ENCODE data around the gene ARID4B.

Gene ARID4B

GRCh38 chr1:235131961-235132360 lies 196.0 kb downstream of the ARID4B start:
- Mint-ChIP-seq H3K4me3 (no peak overlapping the region), H3K27ac (no peak overlapping the region), H3K9me3 (no peaks in the 10 kb centered on the region), H3K4me1 (peaks cover 9% of the 10 kb centered on the region), H3K36me3 (peaks cover 19% of the 10 kb centered on the region), H3K27me3 (no peaks in the 10 kb centered on the region)

DNA sequence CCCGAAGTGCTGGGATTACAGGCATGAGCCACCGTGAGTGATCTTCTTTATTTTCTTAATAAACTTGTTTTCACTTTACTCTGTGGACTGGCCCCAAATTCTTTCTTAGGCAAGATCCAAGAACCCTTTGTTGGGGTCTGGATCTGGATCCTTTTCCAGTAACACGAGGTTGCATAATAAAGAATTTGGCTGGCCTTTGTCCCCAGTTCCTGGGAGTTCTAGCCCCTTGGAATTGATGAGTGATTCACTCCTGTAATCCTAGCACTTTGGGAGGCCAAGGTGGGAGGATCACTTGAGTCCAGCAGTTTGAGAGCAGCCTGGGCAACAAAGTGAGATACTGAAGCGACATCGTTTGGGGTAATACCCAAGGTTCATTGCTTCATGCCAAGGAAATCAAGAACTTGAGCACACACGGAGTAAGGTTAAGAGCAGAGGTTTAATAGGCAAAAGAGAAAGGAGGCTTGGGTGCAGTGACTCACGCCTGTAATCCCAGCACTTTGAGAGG lies 197.2 kb downstream of the ARID4B start:
- Mint-ChIP-seq H3K4me3 (peak overlapping the region; percentile 11), H3K36me3 (peaks cover 19% of the 10 kb centered on the region), H3K4me1 (peaks cover 21% of the 10 kb centered on the region), H3K27me3 (no peaks in the 10 kb centered on the region), H3K27ac (peak overlapping the region; percentile 42), H3K9me3 (no peaks in the 10 kb centered on the region)

- no peaks in the 10 kb centered on the region for H3K9me3 Mint-ChIP-seq
- peak overlapping the region; percentile 79 for H3K27ac Mint-ChIP-seq
- H3K4me1 Mint-ChIP-seq, result peaks cover 26% of the 10 kb centered on the region
- H3K36me3 Mint-ChIP-seq, result peaks cover 20% of the 10 kb centered on the region
- H3K27me3 Mint-ChIP-seq, result no peaks in the 10 kb centered on the region
- H3K4me3 Mint-ChIP-seq, result peak overlapping the region; percentile 99
Observed at GRCh38 chr1:235129774-235130570, 198.0 kb downstream of the ARID4B start.

DNA sequence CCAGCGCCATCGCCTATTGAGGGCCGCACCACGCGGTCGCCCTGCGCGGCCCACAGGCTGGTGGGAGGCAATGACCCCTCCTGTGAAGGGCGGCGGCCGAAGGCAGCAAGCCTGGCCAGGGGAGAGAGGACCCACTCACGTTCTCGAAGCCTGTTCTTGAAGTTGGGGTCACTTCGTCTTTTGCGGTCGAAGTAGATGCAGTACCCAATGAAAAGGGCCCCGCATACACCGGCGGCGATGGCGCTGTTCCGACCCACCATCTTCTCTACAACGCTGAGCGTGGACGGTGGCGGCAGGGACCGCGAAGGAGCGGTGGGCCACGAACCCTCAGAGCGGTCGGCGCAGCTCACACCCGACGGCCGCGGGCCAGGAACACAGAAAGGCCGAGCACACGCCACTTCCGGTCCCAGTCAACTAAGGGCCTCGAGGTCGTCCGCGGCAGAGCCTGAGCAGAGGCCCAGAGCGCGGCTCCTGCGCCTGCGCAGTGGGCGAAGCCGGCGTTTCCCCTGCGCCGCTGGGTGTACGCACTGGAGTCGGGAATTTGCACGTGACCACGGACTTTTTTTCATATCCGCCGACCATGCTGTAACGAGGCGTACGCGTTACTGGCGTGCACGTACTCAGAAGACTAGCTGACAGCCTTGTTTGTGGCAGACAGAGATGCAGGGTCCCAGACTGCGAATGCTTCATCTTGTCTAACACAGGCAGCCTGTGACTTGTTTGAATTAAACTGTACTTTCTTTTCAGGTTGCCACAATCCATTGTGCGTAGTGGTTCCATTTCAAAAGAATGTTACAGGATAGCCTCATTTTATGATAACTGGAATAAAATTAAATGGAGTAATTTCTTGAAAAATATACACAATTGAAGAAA lies 199.3 kb downstream of the ARID4B start, which contains the start of gene TOMM20:
TSS of gene TOMM20 (minus strand) at position 382 of the 873 bp plus-strand sequence. CDS start at position 260, 122 bp downstream.
- H3K4me3 Mint-ChIP-seq, result peak within 1 kb of the TSS; percentile 99
- peak within 1 kb of the TSS; percentile 99 for H3K27ac Mint-ChIP-seq
- peaks cover 37% of the 10 kb centered on the region for H3K4me1 Mint-ChIP-seq
- H3K27me3 Mint-ChIP-seq, result no peaks in the 10 kb centered on the region
- H3K9me3 Mint-ChIP-seq, result no peaks in the 10 kb centered on the region
- H3K36me3 Mint-ChIP-seq, result peaks cover 22% of the 10 kb centered on the region

DNA sequence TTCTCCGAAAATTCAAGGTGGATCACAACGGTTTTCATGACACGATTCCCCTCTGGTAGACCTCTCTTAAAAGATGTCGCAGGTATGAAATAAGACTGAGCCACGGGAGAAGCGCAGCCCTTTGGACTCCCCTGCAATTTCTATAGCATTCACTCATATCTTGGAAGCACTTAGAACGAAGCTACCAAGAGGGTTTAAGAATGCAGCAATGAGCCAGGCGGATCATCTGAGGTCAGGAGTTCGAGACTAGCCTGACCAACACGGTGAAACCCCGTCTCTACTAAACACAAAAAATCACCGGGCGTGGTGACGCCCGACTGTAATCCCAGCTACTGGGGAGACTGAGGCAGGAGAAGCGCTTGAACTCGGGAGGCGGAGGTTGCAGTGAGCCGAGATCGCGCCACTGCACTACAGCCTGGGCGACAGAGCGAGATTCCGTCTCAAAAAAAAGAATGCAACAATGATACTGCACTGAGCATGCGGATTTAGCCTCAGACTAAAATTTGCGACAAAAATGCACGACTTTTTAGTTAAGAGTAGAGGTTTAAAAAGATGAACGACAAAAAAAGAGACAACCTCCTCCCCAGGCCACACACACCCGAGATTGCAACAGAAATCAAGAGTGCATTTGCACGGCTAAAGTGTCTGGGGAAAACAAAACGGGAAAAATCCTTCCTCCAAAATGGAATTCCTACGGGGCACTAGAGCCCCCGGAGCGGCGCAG lies 200.1 kb downstream of the ARID4B start:
- peak overlapping the region; percentile 99 for H3K27ac Mint-ChIP-seq
- H3K4me1 Mint-ChIP-seq, result peaks cover 45% of the 10 kb centered on the region
- H3K36me3 Mint-ChIP-seq, result peaks cover 25% of the 10 kb centered on the region

GRCh38 chr1:235127203-235127602 lies 200.8 kb downstream of the ARID4B start:
- H3K27me3 Mint-ChIP-seq, result no peaks in the 10 kb centered on the region
- H3K4me3 Mint-ChIP-seq, result peak overlapping the region; percentile 99
- peak overlapping the region; percentile 99 for H3K27ac Mint-ChIP-seq
- peaks cover 52% of the 10 kb centered on the region for H3K4me1 Mint-ChIP-seq
- H3K9me3 Mint-ChIP-seq, result no peaks in the 10 kb centered on the region
- H3K36me3 Mint-ChIP-seq, result peaks cover 26% of the 10 kb centered on the region

More for the DNA sequence above, 200.1 kb downstream of the ARID4B start:
- Mint-ChIP-seq H3K27me3 (no peaks in the 10 kb centered on the region), H3K4me3 (peak overlapping the region; percentile 99), H3K9me3 (no peaks in the 10 kb centered on the region)

DNA sequence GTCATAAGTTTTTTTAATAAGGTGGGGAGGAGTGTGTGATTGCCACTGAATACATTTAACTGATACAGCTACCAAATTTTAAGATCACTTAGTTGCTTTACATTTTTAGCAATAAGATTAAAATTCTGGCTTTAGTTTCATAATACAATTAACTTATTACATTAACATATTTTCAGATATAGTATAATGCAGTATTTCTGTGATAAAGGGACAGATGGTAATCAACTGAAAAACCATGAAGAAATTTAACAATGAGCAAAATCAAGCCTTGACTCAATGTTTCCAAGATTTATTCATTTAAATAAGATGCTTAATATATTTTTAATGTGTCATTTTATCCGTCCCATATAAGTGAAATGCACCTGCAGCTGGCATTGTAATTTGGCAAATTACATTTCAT lies 203.3 kb downstream of the ARID4B start:
- H3K27ac Mint-ChIP-seq, result peak overlapping the region; percentile 91
- peaks cover 29% of the 10 kb centered on the region for H3K36me3 Mint-ChIP-seq
- H3K9me3 Mint-ChIP-seq, result no peaks in the 10 kb centered on the region
- no peaks in the 10 kb centered on the region for H3K27me3 Mint-ChIP-seq
- peaks cover 57% of the 10 kb centered on the region for H3K4me1 Mint-ChIP-seq
- H3K4me3 Mint-ChIP-seq, result peak overlapping the region; percentile 79

DNA sequence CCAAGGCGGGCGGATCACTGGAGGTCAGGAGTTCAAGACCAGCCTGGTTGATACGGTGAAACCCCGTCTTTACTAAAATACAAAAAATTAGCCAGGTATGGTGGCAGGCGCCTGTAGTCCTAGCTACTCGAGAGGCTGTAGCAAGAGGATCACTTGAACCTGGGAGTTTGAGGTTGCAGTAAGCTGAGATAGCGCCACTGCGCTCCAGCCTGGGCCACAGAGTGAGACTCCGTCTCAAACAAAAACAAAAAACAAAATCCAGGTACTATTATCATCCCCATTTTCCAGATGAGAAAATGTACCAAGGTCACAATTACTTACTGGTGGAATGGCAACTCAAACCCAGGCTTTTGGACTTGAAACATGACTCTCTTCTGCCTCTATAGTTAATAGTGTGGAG lies 203.9 kb downstream of the ARID4B start:
- Mint-ChIP-seq H3K27ac (peak overlapping the region; percentile 91), H3K4me3 (peak overlapping the region; percentile 79)

DNA sequence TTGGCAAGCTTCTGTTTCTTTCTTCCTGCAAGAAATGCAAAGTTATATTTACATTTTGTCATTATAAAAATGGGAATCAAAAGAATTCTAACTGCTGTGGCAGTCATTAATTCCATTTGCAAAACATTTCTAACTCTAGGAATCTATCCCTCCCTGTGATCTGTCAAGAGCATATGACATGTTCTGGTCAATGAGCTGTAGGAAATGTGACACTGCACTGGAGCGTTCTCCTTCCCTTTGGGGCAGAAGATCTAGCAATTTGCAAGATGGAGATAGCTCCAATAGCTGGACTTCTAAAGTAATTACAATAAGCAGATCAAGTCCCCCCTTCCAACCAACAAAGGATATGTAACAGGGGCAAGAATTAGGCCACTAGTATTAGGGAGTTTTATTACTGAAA lies 205.6 kb downstream of the ARID4B start:
- Mint-ChIP-seq H3K4me3 (peak overlapping the region; percentile 64), H3K4me1 (peaks cover 56% of the 10 kb centered on the region), H3K36me3 (peaks cover 25% of the 10 kb centered on the region), H3K27me3 (no peaks in the 10 kb centered on the region), H3K27ac (peak overlapping the region; percentile 89), H3K9me3 (no peaks in the 10 kb centered on the region)

More for the DNA sequence above, 203.9 kb downstream of the ARID4B start:
- Mint-ChIP-seq H3K27me3 (no peaks in the 10 kb centered on the region), H3K36me3 (peaks cover 29% of the 10 kb centered on the region), H3K4me1 (peaks cover 56% of the 10 kb centered on the region), H3K9me3 (no peaks in the 10 kb centered on the region)

Data from activated naive CD4-positive, alpha-beta T cell treated with anti-CD3 and anti-CD28 coated beads, Interleukin-2, amount 50 U/mL, for 24 hours (primary cell).